Uterus (tissue), 4 donors: ENCODE data around the gene ASIC1. TPM values are rescaled to one million over a fixed set of nuclear protein-coding genes. Genes with fewer than 3 reads are reported as not detected.
A peak's percentile ranks its signal among the peaks of the same experiment; 100 is the strongest.

Source experiments
- DNase-seq, 2 donors: peaks; one replicate each; pipeline ENCODE4 v3.0.0-alpha.2; 2019 to 2020
- H3K27ac ChIP-seq, 2 donors: fragments of 200-600 bp; sonication (generic); 1 replicate in 1 of 2; 2 replicates in 1 of 2; pipeline ENCODE4 v1.5.1; 2016 to 2018
- H3K27me3 ChIP-seq, 2 donors: fragments of 200-600 bp; sonication (generic); one replicate each; pipeline ENCODE4 v1.5.1; 2018 to 2019; ENCODE audit warnings: control low read depth in 1 of 2
- H3K36me3 ChIP-seq, 2 donors: fragments of 200-600 bp; sonication (generic); one replicate each; pipeline ENCODE4 v1.5.1; 2019; ENCODE audit warnings: control low read depth in 1 of 2
- H3K4me1 ChIP-seq, 2 donors: fragments of 200-600 bp; sonication (generic); one replicate each; pipeline ENCODE4 v1.5.1; 2018 to 2019; ENCODE audit warnings: control low read depth in 1 of 2
- H3K4me3 ChIP-seq, 2 donors: fragments of 200-600 bp; sonication (generic); 1 replicate in 1 of 2; 2 replicates in 1 of 2; pipeline ENCODE4 v1.5.1; 2018 to 2019; ENCODE audit warnings: mild to moderate bottlenecking in 1 of 2
- H3K9me3 ChIP-seq, 2 donors: fragments of 200-600 bp; sonication (generic); one replicate each; pipeline ENCODE4 v1.5.1; 2019; ENCODE audit warnings: control low read depth in 1 of 2
- POLR2A ChIP-seq, 2 donors: fragments of 450-650 bp; IDR thresholded peaks; one replicate each; pipeline ENCODE4 v1.6.1; 2016; ENCODE audit warnings: antibody characterized with exemption in 2 of 2, mild to moderate bottlenecking in 1 of 2, moderate library complexity in 1 of 2
- intact Hi-C: fragments of 100-400 bp; cut with DNase I; formaldehyde crosslinking; loops from one replicate; pipeline ENCODE4 v1.15.1; 2023; ENCODE audit warnings: low total_unique reads
- total RNA-seq, 4 donors: library from RNA; depleted of rRNA in 3 of 4; stranded (reverse); fragments of >200 nt in 3 of 4; gene quantifications; one replicate each; pipeline versions ENCODE4 v1.1.0 to v1.2.4, GENCODE V29; 2014 to 2023
- TF ChIP-seq, protein P1 (sequence below), 4 experiments: fragments of 200-600 bp in 2 of 4; fragments of 450-650 bp in 2 of 4; sonication (generic) in 2 of 4; IDR thresholded peaks; one replicate each; pipeline ENCODE4 v1.5.1; 2016 to 2019; ENCODE audit warnings: antibody characterized with exemption in 4 of 4, mild to moderate bottlenecking in 2 of 4, moderate library complexity in 1 of 4
- donor health status: DM: yes; HTN: yes; CAD: no.

Gene ASIC1
- total RNA-seq, 4 donors from 2014 or later, result 3.5 to 5.6 TPM; not detected in 2

GRCh38 chr12:50047693-50048250 lies 9.6 kb upstream of the ASIC1 start:
- Histone ChIP-seq H3K4me3 (no peak overlapping the region), H3K4me1 (no peaks in the 10 kb centered on the region), H3K27ac (no peak overlapping the region), H3K36me3 (no peaks in the 10 kb centered on the region), H3K9me3 (no peaks in the 10 kb centered on the region), H3K27me3 (no peaks in the 10 kb centered on the region)
- TF ChIP-seq POLR2A (IDR thresholded peaks at IDR 0.05), result no peak
- TF ChIP-seq, protein P1, sequence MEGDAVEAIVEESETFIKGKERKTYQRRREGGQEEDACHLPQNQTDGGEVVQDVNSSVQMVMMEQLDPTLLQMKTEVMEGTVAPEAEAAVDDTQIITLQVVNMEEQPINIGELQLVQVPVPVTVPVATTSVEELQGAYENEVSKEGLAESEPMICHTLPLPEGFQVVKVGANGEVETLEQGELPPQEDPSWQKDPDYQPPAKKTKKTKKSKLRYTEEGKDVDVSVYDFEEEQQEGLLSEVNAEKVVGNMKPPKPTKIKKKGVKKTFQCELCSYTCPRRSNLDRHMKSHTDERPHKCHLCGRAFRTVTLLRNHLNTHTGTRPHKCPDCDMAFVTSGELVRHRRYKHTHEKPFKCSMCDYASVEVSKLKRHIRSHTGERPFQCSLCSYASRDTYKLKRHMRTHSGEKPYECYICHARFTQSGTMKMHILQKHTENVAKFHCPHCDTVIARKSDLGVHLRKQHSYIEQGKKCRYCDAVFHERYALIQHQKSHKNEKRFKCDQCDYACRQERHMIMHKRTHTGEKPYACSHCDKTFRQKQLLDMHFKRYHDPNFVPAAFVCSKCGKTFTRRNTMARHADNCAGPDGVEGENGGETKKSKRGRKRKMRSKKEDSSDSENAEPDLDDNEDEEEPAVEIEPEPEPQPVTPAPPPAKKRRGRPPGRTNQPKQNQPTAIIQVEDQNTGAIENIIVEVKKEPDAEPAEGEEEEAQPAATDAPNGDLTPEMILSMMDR (IDR thresholded peaks at IDR 0.05), result no peak
- intact Hi-C loops, result no loop called here
- DNase-seq, result no peak

- intact Hi-C loops, result no loop called here
- TF ChIP-seq, protein P1 (IDR thresholded peaks at IDR 0.05), result no peak
- TF ChIP-seq POLR2A (IDR thresholded peaks at IDR 0.05), result no peak
- H3K27ac ChIP-seq, result peak overlapping the region in 1 of 2 donors; percentile 69
These were observed 7.9 kb upstream of the ASIC1 start for GRCh38 chr12:50049254-50050118.

GRCh38 chr12:50050119-50050385 lies 7.3 kb upstream of the ASIC1 start:
- DNase-seq, result no peak
- no peaks in the 10 kb centered on the region for H3K36me3 ChIP-seq
- TF ChIP-seq, protein P1 (IDR thresholded peaks at IDR 0.05), result no peak
- no peak for TF ChIP-seq POLR2A (IDR thresholded peaks at IDR 0.05)
- H3K4me3 ChIP-seq, result peak overlapping the region in 1 of 2 donors; percentile 22
- H3K4me1 ChIP-seq, result no peaks in the 10 kb centered on the region
- peak overlapping the region in 1 of 2 donors; percentile 69 for H3K27ac ChIP-seq
- intact Hi-C loops, result no loop called here
- no peaks in the 10 kb centered on the region for H3K9me3 ChIP-seq
- no peaks in the 10 kb centered on the region for H3K27me3 ChIP-seq

More at GRCh38 chr12:50049254-50050118, 7.9 kb upstream of the ASIC1 start:
- Histone ChIP-seq H3K36me3 (no peaks in the 10 kb centered on the region), H3K27me3 (no peaks in the 10 kb centered on the region), H3K4me1 (no peaks in the 10 kb centered on the region), H3K9me3 (no peaks in the 10 kb centered on the region), H3K4me3 (no peak overlapping the region)
- DNase-seq, result no peak

DNA sequence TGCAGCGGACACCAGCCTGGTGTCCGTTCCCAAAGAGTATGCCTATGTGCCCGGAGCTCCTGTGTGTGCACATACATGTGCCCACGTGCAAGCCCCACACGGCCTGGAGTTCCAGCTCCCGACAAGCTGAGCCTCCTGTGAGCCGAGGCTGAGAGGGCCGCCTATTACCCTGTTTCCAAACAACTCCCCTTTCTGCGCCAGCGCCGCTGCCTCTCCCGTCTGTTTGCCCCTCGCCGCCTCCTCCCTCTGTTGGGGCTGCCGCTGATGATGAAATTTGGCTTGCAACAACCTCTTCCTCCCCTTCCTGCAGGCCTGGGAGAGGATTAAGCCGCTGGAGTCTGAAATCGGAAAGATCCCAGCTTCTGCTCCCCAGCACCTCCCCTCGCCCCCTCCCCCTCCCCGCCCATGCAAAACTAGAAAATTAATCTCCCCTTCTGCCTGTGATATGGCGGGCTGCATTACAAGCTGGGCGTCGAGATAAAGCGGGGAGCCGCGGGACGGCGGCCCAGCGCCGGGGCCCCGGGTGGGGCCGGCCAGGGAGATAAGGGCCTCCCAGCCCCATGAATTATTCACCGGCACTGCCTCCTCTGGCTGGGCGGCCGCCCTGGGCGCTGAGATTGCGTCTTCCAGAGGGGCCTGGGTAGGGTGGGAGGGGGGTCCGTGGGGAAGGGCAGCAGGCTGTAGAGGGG lies 6.8 kb upstream of the ASIC1 start:
- peak overlapping the region in 1 of 2 donors; percentile 22 for H3K4me3 ChIP-seq
- TF ChIP-seq POLR2A (IDR thresholded peaks at IDR 0.05), result no peak
- TF ChIP-seq, protein P1 (IDR thresholded peaks at IDR 0.05), result peak in 1 of 4 experiments; percentile 5
- H3K27ac ChIP-seq, result peak overlapping the region; percentile 10 to 69
- no peaks in the 10 kb centered on the region for H3K9me3 ChIP-seq
- no peaks in the 10 kb centered on the region for H3K4me1 ChIP-seq
- peak; percentile 82 to 85 for DNase-seq
- H3K36me3 ChIP-seq, result no peaks in the 10 kb centered on the region
- H3K27me3 ChIP-seq, result no peaks in the 10 kb centered on the region
- intact Hi-C loops, result no loop called here
